Ishikawa (cell line): ENCODE data around the gene SH3RF1.

ENCODE experiments used
- CEBPB ChIP-seq: IDR thresholded peaks from 2 replicates; pipeline ENCODE4 v1.6.1; 2012
- EP300 ChIP-seq: IDR thresholded peaks from 2 replicates; pipeline ENCODE4 v1.6.1; 2012; ENCODE audit warnings: borderline replicate concordance
- NFIC ChIP-seq: IDR thresholded peaks from 2 replicates; pipeline ENCODE4 v1.6.1; 2012
- RAD21 ChIP-seq: IDR thresholded peaks from 2 replicates; pipeline ENCODE4 v1.6.1; 2012; ENCODE audit warnings: low read depth
- TAF1 ChIP-seq: IDR thresholded peaks from 2 replicates; pipeline ENCODE4 v1.6.1; 2012; ENCODE audit warnings: low read depth, mild to moderate bottlenecking
- TCF12 ChIP-seq: IDR thresholded peaks from 2 replicates; pipeline ENCODE4 v1.6.1; 2012; ENCODE audit warnings: low read depth
- TEAD4 ChIP-seq: IDR thresholded peaks from 2 replicates; pipeline ENCODE4 v1.6.1; 2012
- TF ChIP-seq, protein P1 (sequence below): IDR thresholded peaks from 2 replicates; pipeline ENCODE4 v1.6.1; 2012; ENCODE audit warnings: low read depth, mild to moderate bottlenecking

DNA sequence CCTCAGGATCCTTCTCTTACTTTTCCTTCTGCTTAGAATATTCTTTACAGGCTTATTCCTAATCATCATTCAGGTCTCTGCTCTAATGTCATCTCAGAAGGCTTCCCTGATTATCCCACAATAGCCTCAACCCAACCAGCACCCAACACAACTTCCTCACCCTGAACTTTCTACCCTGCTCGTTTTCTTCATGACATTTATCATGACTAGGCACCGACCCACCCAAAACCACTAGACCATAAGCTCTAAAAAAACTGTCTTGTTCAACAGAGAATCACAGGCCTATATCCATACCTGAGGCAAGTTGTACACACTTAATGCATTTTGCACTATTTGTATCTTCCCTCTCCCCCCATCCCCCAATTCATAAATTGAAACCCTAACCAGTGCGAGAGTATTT is 95.3 kb downstream of the SH3RF1 start:
- TF ChIP-seq RAD21 (no peak), EP300 (no peak), TCF12 (no peak), NFIC (no peak), TAF1 (no peak), CEBPB (no peak), TEAD4 (no peak)
- TF ChIP-seq, protein P1, sequence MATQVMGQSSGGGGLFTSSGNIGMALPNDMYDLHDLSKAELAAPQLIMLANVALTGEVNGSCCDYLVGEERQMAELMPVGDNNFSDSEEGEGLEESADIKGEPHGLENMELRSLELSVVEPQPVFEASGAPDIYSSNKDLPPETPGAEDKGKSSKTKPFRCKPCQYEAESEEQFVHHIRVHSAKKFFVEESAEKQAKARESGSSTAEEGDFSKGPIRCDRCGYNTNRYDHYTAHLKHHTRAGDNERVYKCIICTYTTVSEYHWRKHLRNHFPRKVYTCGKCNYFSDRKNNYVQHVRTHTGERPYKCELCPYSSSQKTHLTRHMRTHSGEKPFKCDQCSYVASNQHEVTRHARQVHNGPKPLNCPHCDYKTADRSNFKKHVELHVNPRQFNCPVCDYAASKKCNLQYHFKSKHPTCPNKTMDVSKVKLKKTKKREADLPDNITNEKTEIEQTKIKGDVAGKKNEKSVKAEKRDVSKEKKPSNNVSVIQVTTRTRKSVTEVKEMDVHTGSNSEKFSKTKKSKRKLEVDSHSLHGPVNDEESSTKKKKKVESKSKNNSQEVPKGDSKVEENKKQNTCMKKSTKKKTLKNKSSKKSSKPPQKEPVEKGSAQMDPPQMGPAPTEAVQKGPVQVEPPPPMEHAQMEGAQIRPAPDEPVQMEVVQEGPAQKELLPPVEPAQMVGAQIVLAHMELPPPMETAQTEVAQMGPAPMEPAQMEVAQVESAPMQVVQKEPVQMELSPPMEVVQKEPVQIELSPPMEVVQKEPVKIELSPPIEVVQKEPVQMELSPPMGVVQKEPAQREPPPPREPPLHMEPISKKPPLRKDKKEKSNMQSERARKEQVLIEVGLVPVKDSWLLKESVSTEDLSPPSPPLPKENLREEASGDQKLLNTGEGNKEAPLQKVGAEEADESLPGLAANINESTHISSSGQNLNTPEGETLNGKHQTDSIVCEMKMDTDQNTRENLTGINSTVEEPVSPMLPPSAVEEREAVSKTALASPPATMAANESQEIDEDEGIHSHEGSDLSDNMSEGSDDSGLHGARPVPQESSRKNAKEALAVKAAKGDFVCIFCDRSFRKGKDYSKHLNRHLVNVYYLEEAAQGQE = no peak
